Endothelial cell of umbilical vein (primary cell): ENCODE measurements around the gene EPYC.

Experiments
- FOS ChIP-seq: IDR thresholded peaks from 2 replicates; pipeline ENCODE4 v1.6.1; 2011; ENCODE audit warnings: mild to moderate bottlenecking, low read length, moderate library complexity, borderline replicate concordance; ENCODE audit not compliant: insufficient read depth
- TF ChIP-seq, protein P1 (sequence below), 2 donors: IDR thresholded peaks; 1 replicate in 1 of 2; 2 replicates in 1 of 2; pipeline ENCODE4 v1.5.1; 2011; ENCODE audit warnings: low read length in 2 of 2, mild to moderate bottlenecking in 2 of 2, moderate library complexity in 2 of 2, control low read depth in 1 of 2, inconsistent platforms in 1 of 2, low read depth in 1 of 2; ENCODE audit not compliant: insufficient read depth in 1 of 2; ENCODE audit errors: extremely low read depth in 1 of 2

GRCh38 chr12:90943255-90943654 is 61.5 kb downstream of the EPYC start:
- no peak for TF ChIP-seq FOS
- TF ChIP-seq, protein P1, sequence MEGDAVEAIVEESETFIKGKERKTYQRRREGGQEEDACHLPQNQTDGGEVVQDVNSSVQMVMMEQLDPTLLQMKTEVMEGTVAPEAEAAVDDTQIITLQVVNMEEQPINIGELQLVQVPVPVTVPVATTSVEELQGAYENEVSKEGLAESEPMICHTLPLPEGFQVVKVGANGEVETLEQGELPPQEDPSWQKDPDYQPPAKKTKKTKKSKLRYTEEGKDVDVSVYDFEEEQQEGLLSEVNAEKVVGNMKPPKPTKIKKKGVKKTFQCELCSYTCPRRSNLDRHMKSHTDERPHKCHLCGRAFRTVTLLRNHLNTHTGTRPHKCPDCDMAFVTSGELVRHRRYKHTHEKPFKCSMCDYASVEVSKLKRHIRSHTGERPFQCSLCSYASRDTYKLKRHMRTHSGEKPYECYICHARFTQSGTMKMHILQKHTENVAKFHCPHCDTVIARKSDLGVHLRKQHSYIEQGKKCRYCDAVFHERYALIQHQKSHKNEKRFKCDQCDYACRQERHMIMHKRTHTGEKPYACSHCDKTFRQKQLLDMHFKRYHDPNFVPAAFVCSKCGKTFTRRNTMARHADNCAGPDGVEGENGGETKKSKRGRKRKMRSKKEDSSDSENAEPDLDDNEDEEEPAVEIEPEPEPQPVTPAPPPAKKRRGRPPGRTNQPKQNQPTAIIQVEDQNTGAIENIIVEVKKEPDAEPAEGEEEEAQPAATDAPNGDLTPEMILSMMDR (IDR thresholded peaks at IDR 0.05; ENCODE audit: extremely low read depth in 1 of 2, insufficient read depth in 1 of 2, low read depth in 1 of 2, low read length in 2 of 2) = no peak
